PC-3 (cell line): ENCODE data around the gene HSF2. TPM values are rescaled to one million over a fixed set of nuclear protein-coding genes. Genes with fewer than 3 reads are reported as not detected.

ENCODE experiments used
- ATAC-seq: fragments of 200-7000 bp; cut with Tn5 transposase; 2 replicates; pipeline ENCODE4 v1.9.1; 2020; ENCODE audit warnings: mild to moderate bottlenecking, moderate library complexity
- BruUV-seq: library from RNA; stranded (reverse); fragments of 400-500 nt; replicated peaks from 2 replicates; lab custom pipeline; 2021; lab: Mats Ljungman, UMichigan
- CTCF ChIA-PET: fragments of 300-600 bp; sonication (Branson Sonifier 250); formaldehyde crosslinking; loops from one replicate; lab custom pipeline; 2022; ENCODE audit warnings: antibody characterized with exemption; lab: Charles Lee
- POLR2A ChIA-PET: fragments of 300-600 bp; sonication (Branson Sonifier 250); formaldehyde crosslinking; loops from one replicate; lab custom pipeline; 2022; ENCODE audit warnings: antibody characterized with exemption; ENCODE audit not compliant: unreplicated experiment; lab: Charles Lee
- DNase-seq: peaks from one replicate; pipeline ENCODE4 v3.0.0-alpha.2; 2015
- H2AFZ ChIP-seq: fragments of 300-600 bp; sonication (generic); 2 replicates; pipeline ENCODE4 v1.6.0; 2016; ENCODE audit warnings: antibody characterized with exemption, low read length
- H3F3A ChIP-seq: fragments of 300-600 bp; sonication (generic); one replicate; pipeline ENCODE4 v1.6.0; 2017; ENCODE audit warnings: antibody characterized with exemption, low read length, control low read depth, mild to moderate bottlenecking; ENCODE audit not compliant: unreplicated experiment
- H3K27ac ChIP-seq: fragments of 300-600 bp; sonication (generic); 2 replicates; pipeline ENCODE4 v1.5.1; 2016; ENCODE audit warnings: mild to moderate bottlenecking, low read length
- H3K27me3 ChIP-seq: fragments of 300-600 bp; sonication (generic); 2 replicates; pipeline ENCODE4 v1.6.1; 2016; ENCODE audit warnings: low read length, mixed read lengths
- H3K36me3 ChIP-seq: fragments of 300-600 bp; sonication (generic); 2 replicates; pipeline ENCODE4 v1.6.1; 2016; ENCODE audit warnings: low read depth, mixed run types, low read length, mixed read lengths
- H3K4me1 ChIP-seq: fragments of 300-600 bp; sonication (generic); 2 replicates; pipeline ENCODE4 v1.5.1; 2016; ENCODE audit warnings: low read length; ENCODE audit not compliant: insufficient read depth
- H3K4me2 ChIP-seq: fragments of 300-600 bp; sonication (generic); 2 replicates; pipeline ENCODE4 v1.6.0; 2016; ENCODE audit warnings: low read length
- H3K4me3 ChIP-seq: fragments of 300-600 bp; sonication (generic); 2 replicates; pipeline ENCODE4 v1.5.1; 2016; ENCODE audit warnings: mild to moderate bottlenecking, low read length, mixed read lengths
- H3K79me2 ChIP-seq: fragments of 300-600 bp; sonication (generic); 2 replicates; pipeline ENCODE4 v1.6.1; 2017; ENCODE audit warnings: low read length, mixed read lengths
- H3K9ac ChIP-seq: fragments of 300-600 bp; sonication (generic); 2 replicates; pipeline ENCODE4 v1.6.0; 2016; ENCODE audit warnings: mild to moderate bottlenecking, low read length
- H3K9me2 ChIP-seq: fragments of 300-600 bp; sonication (generic); replicated peaks from 2 replicates; pipeline ENCODE4 v1.6.1; 2016; ENCODE audit warnings: mixed run types, low read length, mixed read lengths
- H3K9me3 ChIP-seq: fragments of 300-600 bp; sonication (generic); 2 replicates; pipeline ENCODE4 v1.6.1; 2016; ENCODE audit warnings: low read length, mixed read lengths
- H4K20me1 ChIP-seq: fragments of 300-600 bp; sonication (generic); 2 replicates; pipeline ENCODE4 v1.6.1; 2016; ENCODE audit warnings: low read length, mixed read lengths
- EZH2 ChIP-seq: fragments of 300-600 bp; sonication (generic); IDR thresholded peaks from one replicate; pipeline ENCODE4 v1.6.1; 2017; ENCODE audit warnings: antibody characterized with exemption, mild to moderate bottlenecking, low read length; ENCODE audit not compliant: unreplicated experiment
- EZH2phosphoT487 ChIP-seq: fragments of 300-600 bp; sonication (generic); IDR thresholded peaks from 2 replicates; pipeline ENCODE4 v1.6.1; 2018; ENCODE audit warnings: mild to moderate bottlenecking, antibody characterized with exemption, low read length, borderline replicate concordance
- intact Hi-C: fragments of 100-400 bp; cut with micrococcal nuclease; formaldehyde crosslinking; loops from 2 replicates; pipeline ENCODE4 v1.9.0; 2023
- total RNA-seq: library from RNA; depleted of rRNA; stranded (reverse); fragments of >200 nt; gene quantifications from 2 replicates; pipeline ENCODE4 v1.2.3, GENCODE V29; 2014
- TF ChIP-seq, protein P1 (sequence below): fragments of 300-600 bp; sonication (generic); conservative IDR thresholded peaks from 2 replicates; pipeline ENCODE4 v1.5.1; 2017; ENCODE audit warnings: antibody characterized with exemption, low read depth, mild to moderate bottlenecking, low read length

Gene HSF2
- total RNA-seq, 1 experiment from 2014 or later: 7.3 TPM

DNA sequence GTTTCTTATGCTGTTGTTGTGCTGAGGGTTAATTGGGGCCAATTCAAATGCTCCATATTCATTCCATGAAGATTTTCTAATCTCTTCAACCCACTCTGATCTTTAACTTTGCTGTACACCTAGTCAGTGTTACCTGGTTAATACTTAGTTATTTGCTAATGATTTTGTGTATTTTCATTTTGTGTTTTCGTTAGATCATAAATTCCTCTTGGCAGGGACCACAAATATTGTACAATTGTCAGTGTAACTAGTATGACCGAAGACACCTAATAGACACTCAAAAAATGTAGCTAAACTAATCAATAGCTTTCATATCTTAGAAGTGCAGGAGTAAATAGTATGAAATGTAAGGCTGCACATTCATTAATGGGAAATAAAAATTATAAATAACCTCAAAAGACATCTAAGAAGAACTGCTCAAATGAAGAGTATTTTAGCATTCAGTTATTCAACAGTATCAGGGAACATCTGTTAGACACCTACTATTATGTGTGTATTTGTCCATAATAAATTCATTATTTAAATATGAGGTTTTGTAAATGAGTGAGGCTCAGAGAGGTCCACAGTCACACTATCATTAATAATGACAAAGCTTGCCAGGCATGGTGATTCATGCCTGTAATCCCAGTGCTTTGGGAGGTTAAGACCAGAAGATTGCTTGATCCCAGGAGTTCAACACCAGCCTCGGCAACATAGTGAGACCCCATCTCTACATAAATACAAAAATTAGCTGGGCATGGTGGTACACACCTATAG is 13.4 kb upstream of the HSF2 start:
- Histone ChIP-seq H3F3A (no peaks in the 10 kb centered on the region), H3K27me3 (peaks cover 6% of the 10 kb centered on the region), H2AFZ (no peak overlapping the region), H3K27ac (no peak overlapping the region), H3K9ac (no peak overlapping the region), H3K36me3 (no peaks in the 10 kb centered on the region), H3K4me3 (no peak overlapping the region), H3K4me1 (no peaks in the 10 kb centered on the region), H3K9me2 (no peaks in the 10 kb centered on the region), H3K79me2 (no peaks in the 10 kb centered on the region), H4K20me1 (no peaks in the 10 kb centered on the region), H3K4me2 (no peak overlapping the region), H3K9me3 (no peaks in the 10 kb centered on the region)
- BruUV-seq: no TSS peak
- TF ChIP-seq, protein P1, sequence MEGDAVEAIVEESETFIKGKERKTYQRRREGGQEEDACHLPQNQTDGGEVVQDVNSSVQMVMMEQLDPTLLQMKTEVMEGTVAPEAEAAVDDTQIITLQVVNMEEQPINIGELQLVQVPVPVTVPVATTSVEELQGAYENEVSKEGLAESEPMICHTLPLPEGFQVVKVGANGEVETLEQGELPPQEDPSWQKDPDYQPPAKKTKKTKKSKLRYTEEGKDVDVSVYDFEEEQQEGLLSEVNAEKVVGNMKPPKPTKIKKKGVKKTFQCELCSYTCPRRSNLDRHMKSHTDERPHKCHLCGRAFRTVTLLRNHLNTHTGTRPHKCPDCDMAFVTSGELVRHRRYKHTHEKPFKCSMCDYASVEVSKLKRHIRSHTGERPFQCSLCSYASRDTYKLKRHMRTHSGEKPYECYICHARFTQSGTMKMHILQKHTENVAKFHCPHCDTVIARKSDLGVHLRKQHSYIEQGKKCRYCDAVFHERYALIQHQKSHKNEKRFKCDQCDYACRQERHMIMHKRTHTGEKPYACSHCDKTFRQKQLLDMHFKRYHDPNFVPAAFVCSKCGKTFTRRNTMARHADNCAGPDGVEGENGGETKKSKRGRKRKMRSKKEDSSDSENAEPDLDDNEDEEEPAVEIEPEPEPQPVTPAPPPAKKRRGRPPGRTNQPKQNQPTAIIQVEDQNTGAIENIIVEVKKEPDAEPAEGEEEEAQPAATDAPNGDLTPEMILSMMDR: no peak
- TF ChIP-seq EZH2 (no peak), EZH2phosphoT487 (no peak)
- intact Hi-C loops: no loop called here
- ChIA-PET POLR2A (no interaction called here), CTCF (no interaction called here)
- ATAC-seq (no peak), DNase-seq (no peak)

DNA sequence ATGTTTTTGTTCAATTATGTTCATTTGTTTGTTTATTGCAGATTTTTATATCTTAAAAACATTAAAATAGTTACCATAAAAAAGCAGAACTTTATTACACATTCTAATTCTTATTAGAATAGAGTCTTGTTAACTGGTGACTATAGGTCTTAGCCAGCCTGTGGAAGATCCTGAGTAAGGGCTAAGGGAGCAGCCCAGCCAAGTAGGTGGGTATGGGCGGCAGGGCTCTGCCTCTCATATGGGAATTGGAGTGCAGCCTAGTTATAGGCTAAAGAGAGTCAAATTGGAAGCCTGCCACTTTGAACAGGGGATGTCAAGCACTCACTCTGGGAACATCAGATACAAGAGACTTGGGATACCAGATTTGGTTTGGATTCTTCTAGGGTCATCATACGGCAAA is 10.5 kb upstream of the HSF2 start:
- Histone ChIP-seq H3K27me3 (peaks cover 6% of the 10 kb centered on the region), H3K9me2 (no peaks in the 10 kb centered on the region), H3K27ac (no peak overlapping the region), H3K4me3 (no peak overlapping the region), H3K4me2 (no peak overlapping the region), H3F3A (no peaks in the 10 kb centered on the region), H3K36me3 (no peaks in the 10 kb centered on the region), H3K4me1 (no peaks in the 10 kb centered on the region), H3K9me3 (no peaks in the 10 kb centered on the region), H4K20me1 (no peaks in the 10 kb centered on the region), H2AFZ (no peak overlapping the region), H3K9ac (no peak overlapping the region), H3K79me2 (no peaks in the 10 kb centered on the region)
- CTCF ChIA-PET: no interaction called here
- BruUV-seq: no TSS peak
- TF ChIP-seq EZH2phosphoT487 (no peak), EZH2 (no peak)
- TF ChIP-seq, protein P1: no peak
- ATAC-seq (no peak), DNase-seq (no peak)
- POLR2A ChIA-PET: no interaction called here
- intact Hi-C loops: no loop called here

DNA sequence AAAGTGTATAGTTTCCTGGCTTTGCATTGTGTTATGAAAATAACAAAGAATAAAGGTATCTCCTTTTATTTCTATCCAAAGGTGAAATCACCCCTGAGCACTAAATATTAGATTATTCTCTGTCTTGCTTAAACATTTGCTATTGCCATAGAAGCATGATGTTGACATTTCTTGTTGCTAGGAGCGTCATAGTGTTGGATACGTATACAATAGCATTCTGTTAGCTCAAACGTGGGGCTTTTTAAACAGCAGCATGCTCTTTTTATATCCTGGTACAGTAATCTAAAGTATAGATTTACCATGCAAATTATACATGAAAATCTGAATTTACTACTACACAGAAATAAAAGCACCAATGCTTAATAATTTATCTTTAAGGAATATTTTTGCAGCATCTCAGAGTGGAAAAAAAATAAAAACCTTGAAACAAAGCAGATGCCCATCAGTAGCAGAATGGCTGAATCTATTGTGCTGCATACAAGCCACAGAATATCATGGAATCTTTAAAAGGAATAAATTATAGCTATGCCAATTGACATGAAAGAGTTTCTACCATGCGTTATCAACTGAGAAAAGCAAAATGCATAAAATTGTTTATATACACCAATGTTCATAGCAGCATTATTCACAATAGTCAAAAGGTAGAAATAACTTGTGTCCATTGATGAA is 9.6 kb upstream of the HSF2 start:
- H3K9ac ChIP-seq: no peak overlapping the region
- H3K36me3 ChIP-seq: no peaks in the 10 kb centered on the region
- DNase-seq (no peak), ATAC-seq (no peak)
- ChIA-PET CTCF (no interaction called here), POLR2A (no interaction called here)
- no peaks in the 10 kb centered on the region for H3K4me1 ChIP-seq
- TF ChIP-seq, protein P1: no peak
- TF ChIP-seq EZH2: no peak
- no peak for TF ChIP-seq EZH2phosphoT487
- H3K9me2 ChIP-seq: no peaks in the 10 kb centered on the region
- H3K27me3 ChIP-seq: peaks cover 6% of the 10 kb centered on the region
- no TSS peak for BruUV-seq
- no peaks in the 10 kb centered on the region for H3F3A ChIP-seq
- H3K79me2 ChIP-seq: no peaks in the 10 kb centered on the region
- H3K27ac ChIP-seq: no peak overlapping the region
- no peaks in the 10 kb centered on the region for H4K20me1 ChIP-seq
- no peak overlapping the region for H3K4me3 ChIP-seq
- H3K9me3 ChIP-seq: no peaks in the 10 kb centered on the region
- intact Hi-C loops: no loop called here
- no peak overlapping the region for H2AFZ ChIP-seq
- no peak overlapping the region for H3K4me2 ChIP-seq
